Chondrocyte (in vitro differentiated cells): ENCODE data around the gene EIF2AK2. TPM values are rescaled to one million over a fixed set of nuclear protein-coding genes. Genes with fewer than 3 reads are reported as not detected.
A peak's percentile ranks its signal among the peaks of the same experiment; 100 is the strongest.
"Not testable (repeated sequence)": the region's sequence is repeated elsewhere in the genome, so short reads cannot be mapped to it uniquely, and the experiment has no call there.

ENCODE experiments used
- DNase-seq: peaks from one replicate; pipeline ENCODE4 v3.0.0; 2021; ENCODE audit warnings: mixed read lengths, low spot score
- H3K27ac Mint-ChIP-seq: one replicate; pipeline ENCODE4 v1.8.0; 2021; ENCODE audit warnings: mild to moderate bottlenecking, moderate library complexity, mixed read lengths; ENCODE audit not compliant: unreplicated experiment
- H3K27me3 Mint-ChIP-seq: 2 replicates; pipeline ENCODE4 v1.8.0; 2021; ENCODE audit warnings: low read depth, mixed read lengths
- H3K36me3 Mint-ChIP-seq: 2 replicates; pipeline ENCODE4 v1.8.0; 2021; ENCODE audit warnings: low read depth, mixed read lengths
- H3K4me1 Mint-ChIP-seq: 2 replicates; pipeline ENCODE4 v1.8.0; 2021; ENCODE audit warnings: low read depth, mild to moderate bottlenecking, mixed read lengths
- H3K4me3 Mint-ChIP-seq: one replicate; pipeline ENCODE4 v1.8.0; 2021; ENCODE audit warnings: mild to moderate bottlenecking, moderate library complexity, mixed read lengths; ENCODE audit not compliant: unreplicated experiment
- H3K9me3 Mint-ChIP-seq: 2 replicates; pipeline ENCODE4 v1.8.0; 2021; ENCODE audit warnings: low read depth, mixed read lengths
- long read RNA-seq: library from polyadenylated mRNA; stranded (forward); transcript quantifications from one replicate; pipeline ENCODE4 v2.0.0, GENCODE V29; 2021
- total RNA-seq: library from RNA; stranded (reverse); gene quantifications from 3 replicates; pipeline ENCODE4 v1.2.1, GENCODE V29; 2021
- TF ChIP-seq, protein P1 (sequence below): fragments of 200-600 bp; sonication (generic); IDR thresholded peaks from 2 replicates; pipeline ENCODE4 v1.5.0; 2021; ENCODE audit warnings: antibody characterized with exemption, mild to moderate bottlenecking, moderate library complexity

EIF2AK2 gene
- 46.4 to 57.5 TPM (median 50.4 TPM) in 3 replicates for total RNA-seq
- long read RNA-seq, full-length matches to known transcripts, result 20 of 44 reads
- long read RNA-seq, partial matches to known transcripts, result 5 of 44 reads
- long read RNA-seq, other reads (novel, unspliced or antisense), result 19 of 44 reads

DNA sequence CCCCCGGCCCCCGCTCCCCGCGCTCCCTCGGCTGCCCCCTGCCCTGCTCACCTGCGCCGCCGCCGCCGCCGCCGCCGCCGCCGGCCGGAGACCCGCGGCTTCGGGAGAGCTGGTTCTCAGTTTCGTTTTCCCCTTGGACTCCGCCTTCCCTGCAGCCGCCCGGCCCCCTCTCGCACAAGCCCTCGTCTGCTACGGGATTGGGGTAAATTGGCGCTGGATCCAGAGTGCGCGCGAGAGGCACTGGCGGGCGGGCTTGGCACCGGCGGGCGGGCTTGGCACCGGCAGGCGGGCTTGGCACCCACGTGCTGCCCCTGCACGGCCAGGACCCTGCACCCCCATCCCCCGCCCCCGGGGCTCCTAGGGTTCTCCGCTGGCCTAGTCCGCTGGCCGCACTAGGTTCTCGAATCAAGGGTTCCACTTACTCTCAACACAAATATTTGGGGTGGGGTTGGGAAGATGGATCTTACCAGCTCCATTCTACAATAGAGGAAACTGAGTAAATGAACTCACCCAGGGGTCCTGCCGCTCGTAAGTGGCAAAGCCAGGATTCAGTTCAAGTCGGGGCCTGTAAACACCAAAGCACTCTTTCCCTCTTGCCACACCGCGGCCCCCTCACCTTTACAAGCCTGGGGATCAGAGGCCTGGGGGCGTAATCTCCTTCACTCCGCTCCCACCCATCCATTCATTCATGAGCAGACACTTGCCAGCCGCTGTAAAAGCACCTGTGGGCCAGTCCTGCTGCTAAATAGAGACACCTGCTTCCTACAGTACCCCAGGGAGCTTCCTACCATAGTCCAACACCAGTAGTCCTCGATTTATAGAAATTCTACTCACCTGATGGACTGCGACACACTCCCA, at the start of gene EIF2AK2:
EIF2AK2 (minus strand) TSS at position 124 of the 858 bp plus-strand sequence. CDS start 9,174 bp downstream, outside the sequence.
- peak within 1 kb of the TSS; percentile 95 for H3K4me3 Mint-ChIP-seq
- H3K27ac Mint-ChIP-seq, result peak within 1 kb of the TSS; percentile 96
- no peaks in the 10 kb centered on the region for H3K27me3 Mint-ChIP-seq
- TF ChIP-seq, protein P1, sequence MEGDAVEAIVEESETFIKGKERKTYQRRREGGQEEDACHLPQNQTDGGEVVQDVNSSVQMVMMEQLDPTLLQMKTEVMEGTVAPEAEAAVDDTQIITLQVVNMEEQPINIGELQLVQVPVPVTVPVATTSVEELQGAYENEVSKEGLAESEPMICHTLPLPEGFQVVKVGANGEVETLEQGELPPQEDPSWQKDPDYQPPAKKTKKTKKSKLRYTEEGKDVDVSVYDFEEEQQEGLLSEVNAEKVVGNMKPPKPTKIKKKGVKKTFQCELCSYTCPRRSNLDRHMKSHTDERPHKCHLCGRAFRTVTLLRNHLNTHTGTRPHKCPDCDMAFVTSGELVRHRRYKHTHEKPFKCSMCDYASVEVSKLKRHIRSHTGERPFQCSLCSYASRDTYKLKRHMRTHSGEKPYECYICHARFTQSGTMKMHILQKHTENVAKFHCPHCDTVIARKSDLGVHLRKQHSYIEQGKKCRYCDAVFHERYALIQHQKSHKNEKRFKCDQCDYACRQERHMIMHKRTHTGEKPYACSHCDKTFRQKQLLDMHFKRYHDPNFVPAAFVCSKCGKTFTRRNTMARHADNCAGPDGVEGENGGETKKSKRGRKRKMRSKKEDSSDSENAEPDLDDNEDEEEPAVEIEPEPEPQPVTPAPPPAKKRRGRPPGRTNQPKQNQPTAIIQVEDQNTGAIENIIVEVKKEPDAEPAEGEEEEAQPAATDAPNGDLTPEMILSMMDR, result no peak
- H3K9me3 Mint-ChIP-seq, result peaks cover 6% of the 10 kb centered on the region
- peaks cover 28% of the 10 kb centered on the region for H3K4me1 Mint-ChIP-seq
- peak; percentile 96 for DNase-seq
- H3K36me3 Mint-ChIP-seq, result peaks cover 11% of the 10 kb centered on the region

DNA sequence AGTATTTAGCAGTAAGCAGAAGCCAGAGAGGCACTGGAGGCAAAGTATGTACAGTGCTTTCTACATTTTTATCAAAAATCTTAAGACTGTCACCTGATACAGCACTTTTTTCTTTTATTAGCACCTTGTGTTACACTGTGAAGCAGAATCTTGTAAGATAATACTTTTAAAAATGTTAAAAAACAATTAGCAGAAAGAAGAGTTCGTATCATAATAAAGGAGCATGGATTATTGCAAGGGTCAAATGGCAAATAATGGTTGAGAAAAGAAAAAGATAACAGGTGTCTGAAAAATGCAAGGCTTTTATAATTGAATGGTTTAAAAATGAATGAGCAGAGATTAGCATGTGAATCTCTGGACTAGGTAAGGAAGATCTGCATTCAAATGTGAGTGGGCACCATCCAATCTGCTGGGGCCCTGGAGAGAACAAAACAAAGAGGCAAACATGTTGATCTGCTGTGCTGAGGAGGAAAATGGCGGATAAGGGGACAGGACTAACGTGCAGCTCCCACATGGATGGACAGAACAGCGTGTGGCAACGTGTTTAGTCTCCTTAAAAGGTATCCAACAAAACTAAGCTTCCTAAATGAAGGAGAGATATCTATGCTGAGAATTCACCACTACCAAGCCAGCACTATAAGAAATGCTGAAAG, 49.0 kb upstream of the EIF2AK2 start:
- H3K9me3 Mint-ChIP-seq, result peaks cover 17% of the 10 kb centered on the region
- no peaks in the 10 kb centered on the region for H3K27me3 Mint-ChIP-seq
- no peak overlapping the region for H3K27ac Mint-ChIP-seq
- no peaks in the 10 kb centered on the region for H3K4me1 Mint-ChIP-seq
- H3K4me3 Mint-ChIP-seq, result no peak overlapping the region
- peaks cover 52% of the 10 kb centered on the region for H3K36me3 Mint-ChIP-seq
- TF ChIP-seq, protein P1, result no peak
- DNase-seq, result no peak

DNA sequence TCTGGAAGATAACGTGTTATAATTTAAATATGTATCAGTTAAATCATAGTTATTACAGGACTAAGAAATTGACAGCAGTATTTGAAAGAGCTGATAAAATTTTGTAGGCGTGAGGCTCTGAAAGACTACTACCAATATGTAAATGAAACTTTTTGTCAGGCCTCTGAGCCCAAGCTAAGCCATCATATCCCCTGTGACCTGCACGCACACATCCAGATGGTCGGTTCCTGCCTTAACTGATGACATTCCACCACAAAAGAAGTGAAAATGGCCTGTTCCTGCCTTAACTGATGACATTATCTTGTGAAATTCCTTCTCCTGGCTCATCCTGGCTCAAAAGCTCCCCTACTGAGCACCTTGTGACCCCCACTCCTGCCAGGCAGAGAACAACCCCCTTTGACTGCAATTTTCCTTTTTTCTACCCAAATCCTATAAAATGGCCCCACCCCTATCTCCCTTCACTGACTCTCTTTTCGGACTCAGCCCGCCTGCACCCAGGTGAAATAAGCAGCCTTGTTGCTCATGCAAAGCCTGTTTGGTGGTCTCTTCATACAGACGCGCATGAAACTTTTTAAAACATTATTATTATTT, 48.4 kb upstream of the EIF2AK2 start:
- H3K9me3 Mint-ChIP-seq, result peaks cover 17% of the 10 kb centered on the region
- not testable (repeated sequence) for H3K4me3 Mint-ChIP-seq, H3K27ac Mint-ChIP-seq

DNA sequence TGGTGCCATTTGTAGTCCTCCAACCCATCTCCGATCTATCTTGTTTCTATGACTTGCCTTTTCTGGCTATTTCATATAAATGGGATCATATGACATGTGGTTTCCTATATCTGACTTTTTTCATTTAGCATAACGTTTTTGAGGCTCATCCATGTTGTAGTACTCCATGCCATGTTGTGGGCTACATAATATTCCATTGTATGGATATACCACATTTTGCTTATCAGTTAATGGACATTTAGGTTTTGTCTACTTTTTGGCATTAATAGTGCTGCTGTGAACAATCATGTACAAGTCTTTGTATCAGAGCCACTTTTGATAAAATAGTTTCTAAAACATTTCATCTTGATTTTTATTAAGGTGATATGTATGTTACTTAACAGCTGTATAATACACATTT, 46.9 kb upstream of the EIF2AK2 start:
- no peaks in the 10 kb centered on the region for H3K4me1 Mint-ChIP-seq
- H3K27me3 Mint-ChIP-seq, result no peaks in the 10 kb centered on the region
- no peak for DNase-seq
- TF ChIP-seq, protein P1, result no peak
- H3K9me3 Mint-ChIP-seq, result peaks cover 9% of the 10 kb centered on the region
- H3K36me3 Mint-ChIP-seq, result peaks cover 36% of the 10 kb centered on the region
- no peak overlapping the region for H3K27ac Mint-ChIP-seq
- H3K4me3 Mint-ChIP-seq, result no peak overlapping the region

More for the DNA sequence above, 48.4 kb upstream of the EIF2AK2 start:
- H3K36me3 Mint-ChIP-seq, result peaks cover 51% of the 10 kb centered on the region
- DNase-seq, H3K27me3 Mint-ChIP-seq, H3K4me1 Mint-ChIP-seq: not testable (repeated sequence)

- Mint-ChIP-seq H3K27ac (no peak overlapping the region), H3K4me3 (no peak overlapping the region), H3K27me3 (no peaks in the 10 kb centered on the region), H3K36me3 (peaks cover 25% of the 10 kb centered on the region), H3K9me3 (peaks cover 5% of the 10 kb centered on the region), H3K4me1 (no peaks in the 10 kb centered on the region)
- no peak for DNase-seq
- TF ChIP-seq, protein P1, result no peak
Measured at GRCh38 chr2:37201766-37202165, 45.0 kb upstream of the EIF2AK2 start.
